HL-60 (cell line): ENCODE results near the gene MAML1.

ENCODE experiments used
- CTCF ChIP-seq: IDR thresholded peaks from one replicate; pipeline ENCODE4 v1.5.1; 2011; ENCODE audit warnings: low read length, control low read depth, inconsistent platforms; ENCODE audit not compliant: insufficient read depth
- POLR2AphosphoS5 ChIP-seq: IDR thresholded peaks from 2 replicates; pipeline ENCODE4 v1.6.1; 2012; ENCODE audit warnings: low read depth
- SPI1 ChIP-seq: IDR thresholded peaks from 2 replicates; pipeline ENCODE4 v1.6.1; 2012; ENCODE audit warnings: low read depth, mild to moderate bottlenecking, borderline replicate concordance

GRCh38 chr5:179716286-179716685, 16.3 kb upstream of the MAML1 start:
- TF ChIP-seq CTCF (no peak), POLR2AphosphoS5 (no peak), SPI1 (no peak)
